Stimulated activated naive CD8-positive, alpha-beta T cell treated with anti-CD3 and anti-CD28 coated beads, Interleukin-15, amount 100 ng/mL, for 72 hours (primary cell): ENCODE measurements around the gene KCNIP3.

Experiments
- ATAC-seq: fragments of 150-1000 bp; cut with Tn5 transposase; 2 replicates; pipeline ENCODE4 v1.10.0; 2021; ENCODE audit warnings: mild to moderate bottlenecking, moderate library complexity
- DNase-seq, 2 donors: peaks; one replicate each; pipeline ENCODE4 v3.0.0; 2021 to 2022
- H3K27ac Mint-ChIP-seq, 2 donors: one replicate each; pipeline ENCODE4 v1.8.0; 2022; ENCODE audit warnings: mild to moderate bottlenecking in 2 of 2, mixed read lengths in 2 of 2, moderate library complexity in 2 of 2
- H3K27me3 Mint-ChIP-seq: one replicate; pipeline ENCODE4 v1.8.0; 2022; ENCODE audit warnings: mixed read lengths
- H3K4me1 Mint-ChIP-seq: one replicate; pipeline ENCODE4 v1.8.0; 2022; ENCODE audit warnings: mild to moderate bottlenecking, mixed read lengths
- H3K4me3 Mint-ChIP-seq, 2 donors: one replicate each; pipeline ENCODE4 v1.8.0; 2022; ENCODE audit warnings: mild to moderate bottlenecking in 2 of 2, mixed read lengths in 2 of 2, moderate library complexity in 1 of 2
- H3K9me3 Mint-ChIP-seq, 2 donors: one replicate each; pipeline ENCODE4 v1.8.0; 2022; ENCODE audit warnings: mixed read lengths in 2 of 2

KCNIP3 gene

GRCh38 chr2:95281786-95282185 is 15.4 kb upstream of the KCNIP3 start:
- ATAC-seq (peak; percentile 33), DNase-seq (no peak)
- Mint-ChIP-seq H3K27ac (no peak overlapping the region), H3K4me3 (no peak overlapping the region), H3K9me3 (no peaks in the 10 kb centered on the region), H3K27me3 (no peaks in the 10 kb centered on the region), H3K4me1 (no peaks in the 10 kb centered on the region)

GRCh38 chr2:95282458-95282857 is 14.7 kb upstream of the KCNIP3 start:
- ATAC-seq (no peak), DNase-seq (no peak)
- Mint-ChIP-seq H3K4me1 (no peaks in the 10 kb centered on the region), H3K9me3 (no peaks in the 10 kb centered on the region), H3K4me3 (no peak overlapping the region), H3K27ac (peak overlapping the region in 1 of 2 donors; percentile 75), H3K27me3 (no peaks in the 10 kb centered on the region)

GRCh38 chr2:95283562-95283961 is 13.6 kb upstream of the KCNIP3 start:
- Mint-ChIP-seq H3K9me3 (no peaks in the 10 kb centered on the region), H3K27me3 (no peaks in the 10 kb centered on the region), H3K27ac (peak overlapping the region in 1 of 2 donors; percentile 31), H3K4me3 (no peak overlapping the region), H3K4me1 (no peaks in the 10 kb centered on the region)
- ATAC-seq (no peak), DNase-seq (no peak)

- Mint-ChIP-seq H3K27me3 (no peaks in the 10 kb centered on the region), H3K9me3 (peaks cover 5 to 8% of the 10 kb centered on the region in 2 donors), H3K4me1 (no peaks in the 10 kb centered on the region), H3K4me3 (no peak overlapping the region), H3K27ac (no peak overlapping the region)
- DNase-seq (no peak), ATAC-seq (no peak)
Observed at GRCh38 chr2:95284886-95285541, 12.1 kb upstream of the KCNIP3 start.

GRCh38 chr2:95285542-95285932 is 11.6 kb upstream of the KCNIP3 start:
- H3K27ac Mint-ChIP-seq, result no peak overlapping the region
- DNase-seq, result no peak
- no peaks in the 10 kb centered on the region for H3K4me1 Mint-ChIP-seq
- H3K27me3 Mint-ChIP-seq, result no peaks in the 10 kb centered on the region
- H3K9me3 Mint-ChIP-seq, result peaks cover 10 to 14% of the 10 kb centered on the region in 2 donors
- ATAC-seq, result no peak
- H3K4me3 Mint-ChIP-seq, result no peak overlapping the region

- no peak for DNase-seq
- Mint-ChIP-seq H3K9me3 (peaks cover 12 to 29% of the 10 kb centered on the region in 2 donors), H3K4me1 (no peaks in the 10 kb centered on the region), H3K4me3 (no peak overlapping the region), H3K27ac (no peak overlapping the region), H3K27me3 (no peaks in the 10 kb centered on the region)
- no peak for ATAC-seq
Observed at GRCh38 chr2:95287336-95287735, 9.8 kb upstream of the KCNIP3 start.

GRCh38 chr2:95287806-95288205 is 9.3 kb upstream of the KCNIP3 start:
- Mint-ChIP-seq H3K9me3 (peaks cover 12 to 33% of the 10 kb centered on the region in 2 donors), H3K4me3 (no peak overlapping the region), H3K27ac (no peak overlapping the region), H3K27me3 (no peaks in the 10 kb centered on the region), H3K4me1 (no peaks in the 10 kb centered on the region)
- ATAC-seq (no peak), DNase-seq (no peak)

- Mint-ChIP-seq H3K4me3 (no peak overlapping the region), H3K9me3 (peaks cover 12 to 40% of the 10 kb centered on the region in 2 donors)
Observed at GRCh38 chr2:95289253-95289652, 7.9 kb upstream of the KCNIP3 start.

GRCh38 chr2:95291222-95291621 is 5.9 kb upstream of the KCNIP3 start:
- no peak for DNase-seq
- Mint-ChIP-seq H3K4me1 (no peaks in the 10 kb centered on the region), H3K27ac (no peak overlapping the region), H3K9me3 (peaks cover 12 to 40% of the 10 kb centered on the region in 2 donors), H3K27me3 (peaks cover 3% of the 10 kb centered on the region), H3K4me3 (no peak overlapping the region)
- no peak for ATAC-seq

More at GRCh38 chr2:95289253-95289652, 7.9 kb upstream of the KCNIP3 start:
- ATAC-seq (no peak), DNase-seq (no peak)
- Mint-ChIP-seq H3K27ac (peak overlapping the region in 1 of 2 donors; percentile 79), H3K27me3 (no peaks in the 10 kb centered on the region), H3K4me1 (no peaks in the 10 kb centered on the region)

- peaks cover 8% of the 10 kb centered on the region for H3K4me1 Mint-ChIP-seq
- no peak for ATAC-seq
- peaks cover 18% of the 10 kb centered on the region for H3K27me3 Mint-ChIP-seq
- H3K4me3 Mint-ChIP-seq, result no peak overlapping the region
- no peak for DNase-seq
- H3K9me3 Mint-ChIP-seq, result peaks cover 12 to 40% of the 10 kb centered on the region in 2 donors
- no peak overlapping the region for H3K27ac Mint-ChIP-seq
Observed at GRCh38 chr2:95292623-95293260, 4.4 kb upstream of the KCNIP3 start.

- Mint-ChIP-seq H3K27ac (no peak overlapping the region), H3K27me3 (peaks cover 20% of the 10 kb centered on the region), H3K9me3 (peaks cover 11 to 34% of the 10 kb centered on the region in 2 donors), H3K4me3 (no peak overlapping the region), H3K4me1 (peaks cover 8% of the 10 kb centered on the region)
- DNase-seq, result no peak
- no peak for ATAC-seq
Observed at GRCh38 chr2:95294579-95295250, 2.4 kb upstream of the KCNIP3 start.

- H3K4me1 Mint-ChIP-seq, result peaks cover 8% of the 10 kb centered on the region
- no peak for DNase-seq
- no peak for ATAC-seq
Observed at GRCh38 chr2:95295376-95295775, 1.8 kb upstream of the KCNIP3 start.

GRCh38 chr2:95296011-95296410 is 1.1 kb upstream of the KCNIP3 start:
- no peak for DNase-seq
- Mint-ChIP-seq H3K4me3 (no peak overlapping the region), H3K4me1 (peaks cover 8% of the 10 kb centered on the region), H3K27ac (no peak overlapping the region), H3K9me3 (peaks cover 0 to 21% of the 10 kb centered on the region in 2 donors), H3K27me3 (peaks cover 20% of the 10 kb centered on the region)
- no peak for ATAC-seq

More at GRCh38 chr2:95295376-95295775, 1.8 kb upstream of the KCNIP3 start:
- Mint-ChIP-seq H3K4me3 (no peak overlapping the region), H3K27ac (no peak overlapping the region), H3K9me3 (peaks cover 4 to 28% of the 10 kb centered on the region in 2 donors), H3K27me3 (peaks cover 20% of the 10 kb centered on the region)

GRCh38 chr2:95297639-95298395 is 670 bp downstream of the KCNIP3 start:
- peak overlapping the region in 1 of 2 donors; percentile 35 for H3K27ac Mint-ChIP-seq
- H3K4me1 Mint-ChIP-seq, result peaks cover 8% of the 10 kb centered on the region
- DNase-seq (no peak), ATAC-seq (no peak)
- H3K27me3 Mint-ChIP-seq, result peaks cover 20% of the 10 kb centered on the region
- H3K4me3 Mint-ChIP-seq, result no peak overlapping the region
- peaks cover 0 to 7% of the 10 kb centered on the region in 2 donors for H3K9me3 Mint-ChIP-seq

- no peak overlapping the region for H3K27ac Mint-ChIP-seq
- peaks cover 8% of the 10 kb centered on the region for H3K4me1 Mint-ChIP-seq
- H3K4me3 Mint-ChIP-seq, result no peak overlapping the region
- no peaks in the 10 kb centered on the region for H3K9me3 Mint-ChIP-seq
- ATAC-seq, result no peak
- no peak for DNase-seq
- peaks cover 20% of the 10 kb centered on the region for H3K27me3 Mint-ChIP-seq
Observed at GRCh38 chr2:95298486-95299111, 1.5 kb downstream of the KCNIP3 start.
